ENCODE data around the gene DNAJC9.

DNAJC9 gene

GRCh38 chr10:73251683-73252444 lies 4.8 kb upstream of the DNAJC9 start:
- Mint-ChIP-seq H3K27ac (peak overlapping the region; percentile 99), H3K4me3 (peak overlapping the region; percentile 99), H3K9me3 (no peaks in the 10 kb centered on the region), H3K36me3 (ENCODE audit: low read depth) (peaks cover 74% of the 10 kb centered on the region), H3K4me1 (ENCODE audit: low read depth) (peaks cover 49% of the 10 kb centered on the region), H3K27me3 (no peaks in the 10 kb centered on the region)
- DNase-seq: peak; percentile 42

GRCh38 chr10:73248259-73248724 lies 1.2 kb upstream of the DNAJC9 start:
- H3K4me3 Mint-ChIP-seq: peak overlapping the region; percentile 100
- H3K9me3 Mint-ChIP-seq: no peaks in the 10 kb centered on the region
- H3K27me3 Mint-ChIP-seq: no peaks in the 10 kb centered on the region
- H3K36me3 Mint-ChIP-seq (ENCODE audit: low read depth): peaks cover 99% of the 10 kb centered on the region
- peak overlapping the region; percentile 99 for H3K27ac Mint-ChIP-seq
- peaks cover 65% of the 10 kb centered on the region for H3K4me1 Mint-ChIP-seq (ENCODE audit: low read depth)
- DNase-seq: no peak

GRCh38 chr10:73247509-73248258 lies 629 bp upstream of the DNAJC9 start:
- Mint-ChIP-seq H3K9me3 (no peaks in the 10 kb centered on the region), H3K27ac (peak overlapping the region; percentile 99), H3K36me3 (ENCODE audit: low read depth) (peaks cover 99% of the 10 kb centered on the region), H3K4me1 (ENCODE audit: low read depth) (peaks cover 68% of the 10 kb centered on the region), H3K27me3 (no peaks in the 10 kb centered on the region), H3K4me3 (peak overlapping the region; percentile 100)
- DNase-seq: no peak

GRCh38 chr10:73246322-73246645 lies 771 bp downstream of the DNAJC9 start:
- Mint-ChIP-seq H3K4me1 (ENCODE audit: low read depth) (peaks cover 68% of the 10 kb centered on the region), H3K4me3 (peak overlapping the region; percentile 100), H3K27me3 (no peaks in the 10 kb centered on the region), H3K9me3 (no peaks in the 10 kb centered on the region), H3K27ac (peak overlapping the region; percentile 99), H3K36me3 (ENCODE audit: low read depth) (peaks cover 97% of the 10 kb centered on the region)
- DNase-seq: no peak

GRCh38 chr10:73244866-73245477 lies 2.1 kb downstream of the DNAJC9 start:
- no peak for DNase-seq
- Mint-ChIP-seq H3K27me3 (no peaks in the 10 kb centered on the region), H3K36me3 (ENCODE audit: low read depth) (peaks cover 97% of the 10 kb centered on the region), H3K4me3 (peak overlapping the region; percentile 100), H3K9me3 (no peaks in the 10 kb centered on the region), H3K27ac (peak overlapping the region; percentile 99), H3K4me1 (ENCODE audit: low read depth) (peaks cover 58% of the 10 kb centered on the region)

GRCh38 chr10:73239908-73240307 lies 7.1 kb downstream of the DNAJC9 start:
- no peaks in the 10 kb centered on the region for H3K9me3 Mint-ChIP-seq
- peaks cover 26% of the 10 kb centered on the region for H3K4me1 Mint-ChIP-seq (ENCODE audit: low read depth)
- no peak overlapping the region for H3K27ac Mint-ChIP-seq
- peaks cover 96% of the 10 kb centered on the region for H3K36me3 Mint-ChIP-seq (ENCODE audit: low read depth)
- DNase-seq: no peak
- no peak overlapping the region for H3K4me3 Mint-ChIP-seq
- H3K27me3 Mint-ChIP-seq: no peaks in the 10 kb centered on the region

- H3K4me1 Mint-ChIP-seq (ENCODE audit: low read depth): peaks cover 18% of the 10 kb centered on the region
- no peak for DNase-seq
- no peak overlapping the region for H3K27ac Mint-ChIP-seq
- H3K4me3 Mint-ChIP-seq: no peak overlapping the region
- H3K9me3 Mint-ChIP-seq: no peaks in the 10 kb centered on the region
- H3K27me3 Mint-ChIP-seq: no peaks in the 10 kb centered on the region
- peaks cover 96% of the 10 kb centered on the region for H3K36me3 Mint-ChIP-seq (ENCODE audit: low read depth)
Observed at GRCh38 chr10:73238990-73239566, 8.0 kb downstream of the DNAJC9 start.

- H3K27me3 Mint-ChIP-seq: no peaks in the 10 kb centered on the region
- H3K4me1 Mint-ChIP-seq (ENCODE audit: low read depth): no peaks in the 10 kb centered on the region
- no peaks in the 10 kb centered on the region for H3K9me3 Mint-ChIP-seq
- no peak overlapping the region for H3K4me3 Mint-ChIP-seq
- peak overlapping the region; percentile 12 for H3K27ac Mint-ChIP-seq
- H3K36me3 Mint-ChIP-seq (ENCODE audit: low read depth): peaks cover 92% of the 10 kb centered on the region
- DNase-seq: no peak
Observed at GRCh38 chr10:73234695-73235094, 12.4 kb downstream of the DNAJC9 start.

- H3K27me3 Mint-ChIP-seq: no peaks in the 10 kb centered on the region
- no peaks in the 10 kb centered on the region for H3K4me1 Mint-ChIP-seq (ENCODE audit: low read depth)
- peak overlapping the region; percentile 19 for H3K27ac Mint-ChIP-seq
- no peaks in the 10 kb centered on the region for H3K9me3 Mint-ChIP-seq
- no peak overlapping the region for H3K4me3 Mint-ChIP-seq
- H3K36me3 Mint-ChIP-seq (ENCODE audit: low read depth): peaks cover 92% of the 10 kb centered on the region
- no peak for DNase-seq
Observed at GRCh38 chr10:73233883-73234282, 13.2 kb downstream of the DNAJC9 start.

- H3K9me3 Mint-ChIP-seq: no peaks in the 10 kb centered on the region
- H3K27ac Mint-ChIP-seq: peak overlapping the region; percentile 37
- no peak overlapping the region for H3K4me3 Mint-ChIP-seq
- DNase-seq: no peak
- H3K4me1 Mint-ChIP-seq (ENCODE audit: low read depth): no peaks in the 10 kb centered on the region
- peaks cover 89% of the 10 kb centered on the region for H3K36me3 Mint-ChIP-seq (ENCODE audit: low read depth)
- H3K27me3 Mint-ChIP-seq: no peaks in the 10 kb centered on the region
Observed at GRCh38 chr10:73232887-73233286, 14.2 kb downstream of the DNAJC9 start.

- peaks cover 3% of the 10 kb centered on the region for H3K4me1 Mint-ChIP-seq (ENCODE audit: low read depth)
- no peak overlapping the region for H3K27ac Mint-ChIP-seq
- peaks cover 61% of the 10 kb centered on the region for H3K36me3 Mint-ChIP-seq (ENCODE audit: low read depth)
- no peaks in the 10 kb centered on the region for H3K9me3 Mint-ChIP-seq
- DNase-seq: no peak
- H3K4me3 Mint-ChIP-seq: no peak overlapping the region
- H3K27me3 Mint-ChIP-seq: no peaks in the 10 kb centered on the region
Observed at GRCh38 chr10:73229567-73229966, 17.5 kb downstream of the DNAJC9 start.

- H3K36me3 Mint-ChIP-seq (ENCODE audit: low read depth): peaks cover 48% of the 10 kb centered on the region
- H3K4me3 Mint-ChIP-seq: no peak overlapping the region
- no peaks in the 10 kb centered on the region for H3K27me3 Mint-ChIP-seq
- peak overlapping the region; percentile 1 for H3K27ac Mint-ChIP-seq
- no peak for DNase-seq
- no peaks in the 10 kb centered on the region for H3K9me3 Mint-ChIP-seq
- peaks cover 3% of the 10 kb centered on the region for H3K4me1 Mint-ChIP-seq (ENCODE audit: low read depth)
Observed at GRCh38 chr10:73228247-73228646, 18.8 kb downstream of the DNAJC9 start.

- Mint-ChIP-seq H3K36me3 (ENCODE audit: low read depth) (peaks cover 35% of the 10 kb centered on the region), H3K4me1 (ENCODE audit: low read depth) (peaks cover 3% of the 10 kb centered on the region), H3K27ac (no peak overlapping the region), H3K4me3 (no peak overlapping the region), H3K9me3 (no peaks in the 10 kb centered on the region), H3K27me3 (no peaks in the 10 kb centered on the region)
- DNase-seq: no peak
Observed at GRCh38 chr10:73226663-73227062, 20.4 kb downstream of the DNAJC9 start.

- Mint-ChIP-seq H3K4me3 (no peak overlapping the region), H3K27ac (no peak overlapping the region), H3K36me3 (ENCODE audit: low read depth) (peaks cover 26% of the 10 kb centered on the region), H3K4me1 (ENCODE audit: low read depth) (peaks cover 3% of the 10 kb centered on the region), H3K27me3 (no peaks in the 10 kb centered on the region), H3K9me3 (no peaks in the 10 kb centered on the region)
- DNase-seq: no peak
Observed at GRCh38 chr10:73225518-73225917, 21.5 kb downstream of the DNAJC9 start.

All from activated T-cell treated with anti-CD3 and anti-CD28 coated beads, Interleukin-2, amount 50 U/mL, for 24 hours (primary cell).